ENCODE measurements around the gene ARHGAP42. TPM values are rescaled to one million over a fixed set of nuclear protein-coding genes. Genes with fewer than 3 reads are reported as not detected.

The ARHGAP42 gene
- total and polyA plus RNA-seq, 10 of the 15 experiments (the other 5 are each of a cell fraction or from before 2014, with no cell fraction given) = 1.8 to 6.3 (median 3.2) TPM

DNA sequence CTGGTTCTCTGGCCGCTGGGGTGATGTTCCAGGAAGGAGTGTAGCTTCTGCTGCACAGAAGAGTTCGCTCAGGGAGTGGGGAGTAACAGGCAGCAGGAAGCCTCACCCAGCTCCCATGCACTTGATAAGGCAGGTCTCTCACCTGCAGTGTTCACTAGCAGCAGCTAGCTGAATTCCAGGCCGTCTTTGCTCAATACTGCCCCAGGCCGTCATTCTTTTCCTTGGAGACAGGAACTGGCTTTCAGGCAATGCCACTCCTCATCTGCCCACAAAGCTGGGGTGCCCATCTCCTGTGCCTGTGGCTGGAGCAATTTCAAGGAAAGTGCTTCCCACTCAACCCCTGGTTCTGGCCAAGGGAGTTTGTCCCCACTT lies 66.1 kb downstream of the ARHGAP42 start:
- Histone ChIP-seq H3K9ac (ENCODE audit: control insufficient read depth, insufficient read depth, low read length) (no peak overlapping the region), H3K4me3 (no peak overlapping the region), H3K27me3 (replicated peaks in 1 of 2; ENCODE audit: control insufficient read depth in 2 of 2, insufficient read depth in 2 of 2, low read length in 1 of 2) (no peaks in the 10 kb centered on the region), H3K79me2 (ENCODE audit: control insufficient read depth, insufficient read depth, low read length) (no peaks in the 10 kb centered on the region), H3K4me1 (ENCODE audit: control insufficient read depth, insufficient read depth, low read length) (no peaks in the 10 kb centered on the region), H3K4me2 (ENCODE audit: control insufficient read depth, insufficient read depth) (no peak overlapping the region), H3K27ac (ENCODE audit: control insufficient read depth, insufficient read depth) (no peak overlapping the region), H2AFZ (ENCODE audit: control insufficient read depth, low read depth, low read length) (no peak overlapping the region), H4K20me1 (ENCODE audit: control insufficient read depth, insufficient read depth) (no peaks in the 10 kb centered on the region), H3K9me3 (replicated peaks; ENCODE audit: control insufficient read depth, insufficient read depth, low read length) (peaks cover 6% of the 10 kb centered on the region; the same call in 1 of the 3 replicates), H3K36me3 (ENCODE audit: control insufficient read depth in 2 of 2, insufficient read depth in 2 of 2, low read length in 1 of 2) (no peaks in the 10 kb centered on the region)
- ATAC-seq (no peak), DNase-seq (ENCODE audit: low read depth, low spot score) (no peak), FAIRE-seq (no peak)
- BruUV-seq (replicated peaks) = no TSS peak
- POLR2A ChIA-PET = interaction anchor here (0.5 kb wide), 1 partner anchor 880 kb away, joined by 3 read pairs; no protein-coding TSS in a partner anchor
- TF ChIP-seq SIX5 (IDR thresholded peaks at IDR 0.05; ENCODE audit: low read depth, low read length, severe bottlenecking) = no peak
- TF ChIP-seq JUNB (IDR thresholded peaks at IDR 0.05) = no peak
- TF ChIP-seq, protein P1, sequence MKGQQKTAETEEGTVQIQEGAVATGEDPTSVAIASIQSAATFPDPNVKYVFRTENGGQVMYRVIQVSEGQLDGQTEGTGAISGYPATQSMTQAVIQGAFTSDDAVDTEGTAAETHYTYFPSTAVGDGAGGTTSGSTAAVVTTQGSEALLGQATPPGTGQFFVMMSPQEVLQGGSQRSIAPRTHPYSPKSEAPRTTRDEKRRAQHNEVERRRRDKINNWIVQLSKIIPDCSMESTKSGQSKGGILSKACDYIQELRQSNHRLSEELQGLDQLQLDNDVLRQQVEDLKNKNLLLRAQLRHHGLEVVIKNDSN (IDR thresholded peaks at IDR 0.05; ENCODE audit: borderline replicate concordance, extremely low read length, insufficient read depth, low read depth, low read length) = no peak
- no peak for TF ChIP-seq SUPT20H (IDR thresholded peaks at IDR 0.05; ENCODE audit: borderline replicate concordance, control insufficient read depth, low read depth, low read length)
- no peak for TF ChIP-seq EED (IDR thresholded peaks at IDR 0.05; ENCODE audit: low read depth)
- TF ChIP-seq JUND (IDR thresholded peaks at IDR 0.05; ENCODE audit: low read depth, low read length) = no peak
- TF ChIP-seq HSF1 (IDR thresholded peaks at IDR 0.05; ENCODE audit: low read depth, low read length) = no peak
- no peak for TF ChIP-seq RELA (IDR thresholded peaks at IDR 0.05; ENCODE audit: borderline replicate concordance, partially characterized antibody)
- TF ChIP-seq CEBPB (IDR thresholded peaks at IDR 0.05; ENCODE audit: borderline replicate concordance in 1 of 2, low read depth in 2 of 2, low read length in 2 of 2) = no peak
- TF ChIP-seq CHD1 (IDR thresholded peaks at IDR 0.05; ENCODE audit: low read depth, low read length) = no peak
- TF ChIP-seq GATAD2B (conservative IDR thresholded peaks at IDR 0.05; ENCODE audit: low read depth) = no peak
- TF ChIP-seq, protein P2, sequence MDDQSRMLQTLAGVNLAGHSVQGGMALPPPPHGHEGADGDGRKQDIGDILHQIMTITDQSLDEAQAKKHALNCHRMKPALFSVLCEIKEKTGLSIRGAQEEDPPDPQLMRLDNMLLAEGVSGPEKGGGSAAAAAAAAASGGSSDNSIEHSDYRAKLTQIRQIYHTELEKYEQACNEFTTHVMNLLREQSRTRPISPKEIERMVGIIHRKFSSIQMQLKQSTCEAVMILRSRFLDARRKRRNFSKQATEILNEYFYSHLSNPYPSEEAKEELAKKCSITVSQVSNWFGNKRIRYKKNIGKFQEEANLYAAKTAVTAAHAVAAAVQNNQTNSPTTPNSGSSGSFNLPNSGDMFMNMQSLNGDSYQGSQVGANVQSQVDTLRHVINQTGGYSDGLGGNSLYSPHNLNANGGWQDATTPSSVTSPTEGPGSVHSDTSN (IDR thresholded peaks at IDR 0.05; ENCODE audit: insufficient replicate concordance, low read depth, low read length) = no peak
- TF ChIP-seq ZSCAN29 (IDR thresholded peaks at IDR 0.05) = no peak
- TF ChIP-seq SUZ12 (IDR thresholded peaks at IDR 0.05; ENCODE audit: unreplicated experiment) = no peak
- TF ChIP-seq BCL11A (IDR thresholded peaks at IDR 0.05; ENCODE audit: low read depth, low read length) = no peak
- no peak for TF ChIP-seq SMAD5 (IDR thresholded peaks at IDR 0.05; ENCODE audit: low read depth)
- CTCF ChIA-PET = no interaction called here
- WGBS (ENCODE audit: insufficient coverage, insufficient replicate concordance, low lambda C conversion rate, missing lambda C conversion rate) = 58% methylated on average over 4 of the region's 4 CpGs
- in situ Hi-C loops (cut with MboI) (no loop called here), intact Hi-C loops (cut with micrococcal nuclease; ENCODE audit: unreplicated experiment) (no loop called here)
- SMC1A ChIA-PET (ENCODE audit: uncharacterized antibody, unreplicated experiment) = no interaction called here
- RAD21 ChIA-PET (ENCODE audit: unreplicated experiment) = no interaction called here

Measured in GM12878 (cell line).